K562 (cell line): Measurements from ENCODE around the gene CPEB1.

Experiments used
- IRF2 ChIP-seq: sonication (generic); formaldehyde crosslinking; IDR thresholded peaks from 2 replicates; pipeline ENCODE4 v1.8.1; 2022; ENCODE audit warnings: mild to moderate bottlenecking, missing genetic modification reagents
- KLF16 ChIP-seq: IDR thresholded peaks from 2 replicates; pipeline ENCODE4 v1.6.1; 2016; ENCODE audit warnings: antibody characterized with exemption
- NR4A1 ChIP-seq, 2 experiments: fragments of 250-450 bp in 1 of 2; fragments of 450-650 bp in 1 of 2; sonication (Bioruptor Pico) in 1 of 2; IDR thresholded peaks; 2 replicates each; pipeline versions ENCODE4 v1.4.0 to v1.6.1; 2016 to 2020; ENCODE audit warnings: mild to moderate bottlenecking in 2 of 2, missing compliant biosample characterization in 1 of 2, missing genetic modification characterization in 1 of 2, moderate library complexity in 1 of 2
- RBM14 ChIP-seq: fragments of 200-400 bp; formaldehyde crosslinking; IDR thresholded peaks from 2 replicates; pipeline ENCODE4 v1.6.1; 2018; ENCODE audit warnings: low read depth, mild to moderate bottlenecking, low read length, moderate library complexity, borderline replicate concordance; ENCODE audit not compliant: insufficient read depth
- RFX1 ChIP-seq: fragments of 450-650 bp; IDR thresholded peaks from 2 replicates; pipeline ENCODE4 v1.6.1; 2016; ENCODE audit warnings: mild to moderate bottlenecking, moderate library complexity
- SMAD1 ChIP-seq: fragments of 150-350 bp; IDR thresholded peaks from 2 replicates; pipeline ENCODE4 v1.6.1; 2014; ENCODE audit warnings: low read length, low read depth; ENCODE audit not compliant: partially characterized antibody
- SP1 ChIP-seq: sonication (generic); formaldehyde crosslinking; IDR thresholded peaks from 2 replicates; pipeline ENCODE4 v1.8.1; 2022; ENCODE audit warnings: mild to moderate bottlenecking, missing genetic modification reagents
- YY1 ChIP-seq, 3 experiments: IDR thresholded peaks; 2 replicates each; pipeline ENCODE4 v1.6.1; 2011; ENCODE audit warnings: low read length in 2 of 3, mild to moderate bottlenecking in 2 of 3, moderate library complexity in 2 of 3, borderline replicate concordance in 1 of 3, control low read depth in 1 of 3, low read depth in 1 of 3; ENCODE audit not compliant: insufficient read depth in 3 of 3, insufficient replicate concordance in 2 of 3, control insufficient read depth in 1 of 3, insufficient read length in 1 of 3; ENCODE audit errors: extremely low read depth in 1 of 3
- ZNF217 ChIP-seq: sonication (generic); formaldehyde crosslinking; IDR thresholded peaks from 2 replicates; pipeline ENCODE4 v1.8.0; 2022; ENCODE audit warnings: mild to moderate bottlenecking, missing genetic modification reagents
- TF ChIP-seq, protein P1 (sequence below): fragments of 450-650 bp; IDR thresholded peaks from 2 replicates; pipeline ENCODE4 v1.6.1; 2017; ENCODE audit warnings: antibody characterized with exemption, mild to moderate bottlenecking

DNA sequence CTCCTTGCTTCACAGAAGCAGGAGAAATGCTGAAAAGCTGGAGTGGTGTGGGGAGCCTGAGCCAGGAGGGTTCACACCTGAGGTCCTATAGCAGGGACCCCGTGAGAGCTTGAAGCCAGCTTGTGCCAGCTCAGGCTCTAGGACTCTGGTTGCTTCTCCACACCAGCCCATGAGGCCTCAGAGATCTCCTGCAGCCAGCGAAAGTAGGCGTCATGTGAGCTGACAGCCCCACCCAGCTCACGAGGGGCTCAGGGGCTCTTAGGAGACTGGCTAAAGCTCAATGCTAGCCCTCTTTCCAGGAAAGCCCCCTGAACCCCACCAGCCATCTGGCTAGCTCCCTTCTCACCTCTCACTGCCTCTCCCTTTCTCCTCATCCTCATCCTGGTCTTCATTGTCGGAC lies 16.9 kb upstream of the CPEB1 start:
- TF ChIP-seq SP1 (CRISPR knock-in tag) (no peak), ZNF217 (CRISPR knock-in tag) (no peak), YY1 (IDR thresholded peaks at IDR 0.05; ENCODE audit: borderline replicate concordance in 1 of 3, control insufficient read depth in 1 of 3, extremely low read depth in 1 of 3, insufficient read depth in 3 of 3, insufficient read length in 1 of 3, insufficient replicate concordance in 2 of 3, low read depth in 1 of 3, low read length in 2 of 3) (no peak), IRF2 (no peak), KLF16 (no peak), SMAD1 (no peak), RBM14 (no peak), RFX1 (no peak), NR4A1 (CRISPR knock-in tag; IDR thresholded peaks at IDR 0.05) (no peak), NR4A1 (tag; IDR thresholded peaks at IDR 0.05) (no peak)
- TF ChIP-seq, protein P1, sequence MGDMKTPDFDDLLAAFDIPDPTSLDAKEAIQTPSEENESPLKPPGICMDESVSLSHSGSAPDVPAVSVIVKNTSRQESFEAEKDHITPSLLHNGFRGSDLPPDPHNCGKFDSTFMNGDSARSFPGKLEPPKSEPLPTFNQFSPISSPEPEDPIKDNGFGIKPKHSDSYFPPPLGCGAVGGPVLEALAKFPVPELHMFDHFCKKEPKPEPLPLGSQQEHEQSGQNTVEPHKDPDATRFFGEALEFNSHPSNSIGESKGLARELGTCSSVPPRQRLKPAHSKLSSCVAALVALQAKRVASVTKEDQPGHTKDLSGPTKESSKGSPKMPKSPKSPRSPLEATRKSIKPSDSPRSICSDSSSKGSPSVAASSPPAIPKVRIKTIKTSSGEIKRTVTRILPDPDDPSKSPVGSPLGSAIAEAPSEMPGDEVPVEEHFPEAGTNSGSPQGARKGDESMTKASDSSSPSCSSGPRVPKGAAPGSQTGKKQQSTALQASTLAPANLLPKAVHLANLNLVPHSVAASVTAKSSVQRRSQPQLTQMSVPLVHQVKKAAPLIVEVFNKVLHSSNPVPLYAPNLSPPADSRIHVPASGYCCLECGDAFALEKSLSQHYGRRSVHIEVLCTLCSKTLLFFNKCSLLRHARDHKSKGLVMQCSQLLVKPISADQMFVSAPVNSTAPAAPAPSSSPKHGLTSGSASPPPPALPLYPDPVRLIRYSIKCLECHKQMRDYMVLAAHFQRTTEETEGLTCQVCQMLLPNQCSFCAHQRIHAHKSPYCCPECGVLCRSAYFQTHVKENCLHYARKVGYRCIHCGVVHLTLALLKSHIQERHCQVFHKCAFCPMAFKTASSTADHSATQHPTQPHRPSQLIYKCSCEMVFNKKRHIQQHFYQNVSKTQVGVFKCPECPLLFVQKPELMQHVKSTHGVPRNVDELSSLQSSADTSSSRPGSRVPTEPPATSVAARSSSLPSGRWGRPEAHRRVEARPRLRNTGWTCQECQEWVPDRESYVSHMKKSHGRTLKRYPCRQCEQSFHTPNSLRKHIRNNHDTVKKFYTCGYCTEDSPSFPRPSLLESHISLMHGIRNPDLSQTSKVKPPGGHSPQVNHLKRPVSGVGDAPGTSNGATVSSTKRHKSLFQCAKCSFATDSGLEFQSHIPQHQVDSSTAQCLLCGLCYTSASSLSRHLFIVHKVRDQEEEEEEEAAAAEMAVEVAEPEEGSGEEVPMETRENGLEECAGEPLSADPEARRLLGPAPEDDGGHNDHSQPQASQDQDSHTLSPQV = no peak
